Natural killer cell (primary cell): Measurements from ENCODE around the gene LRRC56. TPM values are rescaled to one million over a fixed set of nuclear protein-coding genes. Genes with fewer than 3 reads are reported as not detected.

ENCODE experiments used
- ATAC-seq, 3 donors: fragments of 150-1000 bp in 2 of 3; fragments of 200-7000 bp in 1 of 3; cut with Tn5 transposase; 1 replicate in 1 of 3; 2 replicates in 2 of 3; pipeline ENCODE4 v1.10.0; 2021; ENCODE audit warnings: mild to moderate bottlenecking in 2 of 3, moderate library complexity in 2 of 3
- DNase-seq, 2 donors: peaks; one replicate each; pipeline versions ENCODE4 v3.0.0 to v3.0.0-alpha.2; 2013 to 2021; ENCODE audit warnings: mixed read lengths in 1 of 2
- H3K27ac ChIP-seq: one replicate; pipeline ENCODE4 v1.5.1; 2013; ENCODE audit warnings: mild to moderate bottlenecking, low read length
- H3K27me3 ChIP-seq: one replicate; pipeline ENCODE4 v1.6.1; 2013; ENCODE audit warnings: low read length; ENCODE audit not compliant: control insufficient read depth, insufficient read depth
- H3K36me3 ChIP-seq: one replicate; pipeline ENCODE4 v1.6.1; 2013; ENCODE audit warnings: low read length; ENCODE audit not compliant: control insufficient read depth, insufficient read depth
- H3K4me1 ChIP-seq: one replicate; pipeline ENCODE4 v1.6.1; 2013; ENCODE audit warnings: low read length; ENCODE audit not compliant: control insufficient read depth, insufficient read depth
- H3K4me3 ChIP-seq: one replicate; pipeline ENCODE4 v1.5.1; 2013; ENCODE audit warnings: low read length
- H3K9me3 ChIP-seq: one replicate; pipeline ENCODE4 v1.6.1; 2013; ENCODE audit warnings: low read length; ENCODE audit not compliant: control insufficient read depth, insufficient read depth
- H3K27ac Mint-ChIP-seq, 2 donors: one replicate each; pipeline ENCODE4 v1.8.0; 2022; ENCODE audit warnings: mild to moderate bottlenecking in 2 of 2, mixed read lengths in 2 of 2, moderate library complexity in 1 of 2
- H3K27me3 Mint-ChIP-seq, 2 donors: one replicate each; pipeline ENCODE4 v1.8.0; 2022; ENCODE audit warnings: low read depth in 2 of 2, mixed read lengths in 2 of 2
- H3K36me3 Mint-ChIP-seq: one replicate; pipeline ENCODE4 v1.8.0; 2022; ENCODE audit warnings: mixed read lengths
- H3K4me1 Mint-ChIP-seq, 2 donors: one replicate each; pipeline ENCODE4 v1.8.0; 2022; ENCODE audit warnings: mixed read lengths in 2 of 2
- H3K4me3 Mint-ChIP-seq: one replicate; pipeline ENCODE4 v1.8.0; 2022; ENCODE audit warnings: mild to moderate bottlenecking, moderate library complexity, mixed read lengths
- H3K9me3 Mint-ChIP-seq, 2 donors: one replicate each; pipeline ENCODE4 v1.8.0; 2022; ENCODE audit warnings: mixed read lengths in 2 of 2
- CTCF ChIP-seq: fragments of 200-600 bp; IDR thresholded peaks from one replicate; pipeline ENCODE4 v1.8.0; 2022; ENCODE audit warnings: antibody characterized with exemption
- WGBS: methylation state at CpG from one replicate; pipeline ENCODE4 v1.1.7; 2013; ENCODE audit warnings: missing lambda C conversion rate; ENCODE audit not compliant: insufficient coverage; 5-methylcytosine and 5-hydroxymethylcytosine counted together
- intact Hi-C: fragments of 100-400 bp; cut with micrococcal nuclease; formaldehyde crosslinking; loops from one replicate; pipeline ENCODE4 v1.14.2; 2022
- total RNA-seq, 4 donors: library from RNA; stranded (reverse); fragments of 120-200 nt in 1 of 4; gene quantifications; one replicate each; pipeline versions ENCODE4 v1.2.3 to v1.2.4, GENCODE V29; 2013 to 2022

LRRC56 gene
- total RNA-seq, 3 donors from 2014 or later (not counting 1 experiment from before 2014, with no cell fraction given), result 1.5 to 2.4 (median 2.2) TPM

- Mint-ChIP-seq H3K36me3 (no peaks in the 10 kb centered on the region), H3K9me3 (no peaks in the 10 kb centered on the region), H3K27me3 (peaks cover 0 to 5% of the 10 kb centered on the region in 2 donors), H3K27ac (no peak overlapping the region), H3K4me3 (peak overlapping the region; percentile 37), H3K4me1 (no peaks in the 10 kb centered on the region)
- Histone ChIP-seq H3K9me3 (no peaks in the 10 kb centered on the region), H3K36me3 (no peaks in the 10 kb centered on the region), H3K4me1 (peaks cover 23% of the 10 kb centered on the region), H3K27me3 (no peaks in the 10 kb centered on the region), H3K4me3 (no peak overlapping the region), H3K27ac (no peak overlapping the region)
- ATAC-seq (no peak), DNase-seq (no peak)
- no peak for TF ChIP-seq CTCF
- intact Hi-C loops, result no loop called here
- WGBS, result 93% methylated on average over 27 of the region's 27 CpGs
These were observed 16.0 kb downstream of the LRRC56 start for GRCh38 chr11:553083-553987.

- intact Hi-C loops, result no loop called here
- no peaks in the 10 kb centered on the region for H3K36me3 Mint-ChIP-seq
- peaks cover 0 to 5% of the 10 kb centered on the region in 2 donors for H3K27me3 Mint-ChIP-seq
- no peaks in the 10 kb centered on the region for H3K27me3 ChIP-seq
- DNase-seq (no peak), ATAC-seq (no peak)
- H3K9me3 ChIP-seq, result no peaks in the 10 kb centered on the region
- no peaks in the 10 kb centered on the region for H3K4me1 Mint-ChIP-seq
- H3K4me3 ChIP-seq, result no peak overlapping the region
- H3K9me3 Mint-ChIP-seq, result no peaks in the 10 kb centered on the region
- H3K36me3 ChIP-seq, result no peaks in the 10 kb centered on the region
- peaks cover 23% of the 10 kb centered on the region for H3K4me1 ChIP-seq
- WGBS, result 61% methylated on average over 11 of the region's 11 CpGs
- H3K27ac ChIP-seq, result no peak overlapping the region
- no peak overlapping the region for H3K27ac Mint-ChIP-seq
- H3K4me3 Mint-ChIP-seq, result no peak overlapping the region
- TF ChIP-seq CTCF, result no peak
These were observed 16.6 kb downstream of the LRRC56 start for GRCh38 chr11:553988-554340.

GRCh38 chr11:554428-555226, 17.3 kb downstream of the LRRC56 start:
- 22% methylated on average over 48 of the region's 60 CpGs for WGBS
- Mint-ChIP-seq H3K27me3 (peaks cover 0 to 5% of the 10 kb centered on the region in 2 donors), H3K4me1 (peaks cover under 1 to 5% of the 10 kb centered on the region in 2 donors), H3K27ac (no peak overlapping the region), H3K9me3 (no peaks in the 10 kb centered on the region), H3K36me3 (no peaks in the 10 kb centered on the region), H3K4me3 (peak overlapping the region; percentile 50)
- H3K36me3 ChIP-seq, result no peaks in the 10 kb centered on the region
- H3K27ac ChIP-seq, result no peak overlapping the region
- no peaks in the 10 kb centered on the region for H3K27me3 ChIP-seq
- intact Hi-C loops, result loop anchor here (1.0 kb wide), 1 partner anchor 169 kb away; no protein-coding TSS in a partner anchor
- DNase-seq, result peak; percentile 70 to 92
- TF ChIP-seq CTCF, result peak; percentile 56
- no peaks in the 10 kb centered on the region for H3K9me3 ChIP-seq
- ATAC-seq, result peak; percentile 86 to 94 (median 92)
- H3K4me1 ChIP-seq, result peaks cover 24% of the 10 kb centered on the region
- peak overlapping the region; percentile 28 for H3K4me3 ChIP-seq
